HK-2 (cell line): ENCODE results near the gene KDM3A.
"Not testable (repeated sequence)": the region's sequence is repeated elsewhere in the genome, so short reads cannot be mapped to it uniquely, and the experiment has no call there.

Source experiments
- DNase-seq: peaks from one replicate; pipeline ENCODE4 v3.0.0-alpha.2; 2018; ENCODE audit not compliant: unreplicated experiment

The KDM3A gene

GRCh38 chr2:86476092-86476491 lies 34.9 kb downstream of the KDM3A start:
- no peak for DNase-seq

GRCh38 chr2:86476918-86477317 lies 35.7 kb downstream of the KDM3A start:
- DNase-seq, result no peak

DNA sequence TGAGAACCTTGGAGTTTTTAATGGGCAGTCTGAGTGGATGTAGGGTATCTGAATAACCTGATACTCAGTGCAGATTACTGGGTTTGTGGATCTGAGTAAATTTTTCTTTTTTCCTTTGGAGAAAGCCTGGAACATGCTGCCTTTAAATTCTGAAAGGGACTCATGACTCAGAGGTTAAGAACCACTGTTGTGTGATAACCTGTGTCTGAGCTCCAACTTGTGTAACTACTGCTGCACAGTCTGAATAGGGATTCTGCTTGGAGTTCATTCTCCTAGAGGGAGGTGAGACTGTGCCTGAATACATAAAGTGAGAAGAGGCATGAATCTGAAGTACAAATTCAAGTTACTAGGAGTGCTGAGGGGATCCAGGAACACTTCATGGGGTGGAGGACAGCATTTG lies 36.2 kb downstream of the KDM3A start:
- DNase-seq, result no peak

GRCh38 chr2:86480105-86480504 lies 38.9 kb downstream of the KDM3A start:
- no peak for DNase-seq

DNA sequence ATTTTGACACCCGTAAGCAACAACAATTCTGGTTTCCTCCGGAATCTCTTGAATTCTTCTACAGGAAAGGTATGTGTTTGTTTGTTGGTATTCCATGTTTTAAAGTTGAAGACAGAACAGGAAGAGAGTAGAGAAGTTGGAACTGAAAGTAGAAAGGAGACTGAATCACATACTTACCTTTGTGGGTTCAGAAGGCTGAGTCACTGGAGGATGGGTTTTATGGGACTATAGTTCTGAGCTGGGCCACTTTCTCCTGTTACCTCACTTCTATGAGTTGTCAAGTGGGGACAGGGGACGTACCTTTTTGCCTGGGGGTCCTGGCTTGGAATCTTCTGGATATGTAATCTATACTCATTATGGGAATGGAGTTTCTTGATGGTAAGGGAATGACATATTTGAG lies 40.9 kb downstream of the KDM3A start:
- DNase-seq, result no peak

DNA sequence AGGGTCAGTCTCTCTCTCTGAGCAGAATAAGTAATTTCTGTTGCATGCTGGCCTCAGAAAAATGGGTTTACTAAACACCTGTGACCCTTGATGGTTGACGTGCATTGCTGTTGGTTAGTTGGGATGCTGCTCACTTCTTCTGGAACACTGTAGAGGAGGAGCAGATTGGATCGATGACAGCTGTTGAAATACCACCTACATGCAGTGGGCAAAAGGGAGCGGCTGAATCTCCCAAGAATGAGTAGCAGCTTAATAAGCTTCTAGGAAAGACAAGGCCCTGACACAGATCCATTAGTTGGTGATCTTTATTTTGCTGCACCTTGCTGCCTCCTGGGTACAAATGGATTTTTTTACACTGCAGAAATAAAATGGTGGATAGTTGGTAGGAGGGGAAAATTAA lies 43.2 kb downstream of the KDM3A start:
- DNase-seq, result no peak

DNA sequence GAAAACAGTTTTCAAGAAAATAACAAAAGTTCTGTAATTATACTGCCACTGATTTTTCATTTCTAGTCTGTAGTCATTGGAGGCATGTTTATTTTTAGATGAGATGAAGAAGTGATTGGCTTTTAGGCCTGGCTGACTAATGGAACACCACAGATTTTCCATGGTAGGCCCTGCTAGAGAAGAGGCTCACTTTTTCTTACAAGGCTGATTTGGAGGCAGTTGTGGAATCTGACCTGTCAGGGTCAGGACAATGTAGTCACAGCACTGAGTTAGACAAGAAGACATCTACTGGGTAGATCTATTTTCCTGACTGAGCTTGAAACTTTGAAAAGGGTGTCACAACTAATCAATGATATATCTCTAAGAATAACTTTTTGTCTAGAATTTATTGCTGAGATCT lies 43.9 kb downstream of the KDM3A start:
- no peak for DNase-seq

DNA sequence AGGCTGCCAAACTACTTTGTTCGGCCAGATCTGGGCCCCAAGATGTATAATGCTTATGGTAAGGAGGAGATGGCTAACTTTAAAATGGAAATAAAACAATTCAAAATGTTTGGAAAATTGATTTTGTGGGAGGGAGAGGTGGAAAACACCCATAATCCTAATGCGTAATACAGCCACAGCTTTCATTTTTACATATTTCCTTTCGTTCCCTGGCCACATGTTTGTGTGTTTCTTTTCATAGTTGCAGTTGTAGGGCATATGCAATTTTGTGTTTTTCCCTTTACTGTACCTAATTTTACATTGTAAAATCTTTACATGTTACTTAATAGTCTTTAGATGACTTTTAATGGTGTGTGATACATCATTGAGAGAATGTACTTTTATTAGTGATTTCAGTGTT lies 44.6 kb downstream of the KDM3A start:
- no peak for DNase-seq

DNA sequence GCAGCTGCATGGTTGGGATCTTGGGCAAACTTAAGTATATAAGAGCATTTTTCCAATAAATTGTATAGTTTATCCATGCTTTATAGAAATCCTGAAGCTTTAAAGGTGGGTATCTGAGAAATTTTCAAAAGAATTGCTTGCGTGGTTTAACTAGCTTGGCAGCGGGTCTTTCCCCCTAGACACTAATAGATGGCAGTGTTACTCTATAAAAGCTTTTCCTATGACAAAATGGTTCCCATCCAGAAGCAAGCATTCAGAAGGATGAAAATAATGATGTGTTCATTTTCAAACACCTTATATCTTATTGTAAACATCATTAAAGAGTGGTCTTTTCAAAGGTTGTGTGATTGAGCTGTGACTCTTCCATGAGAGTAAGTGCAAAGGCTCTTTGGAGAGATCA lies 45.9 kb downstream of the KDM3A start:
- DNase-seq, result no peak

DNA sequence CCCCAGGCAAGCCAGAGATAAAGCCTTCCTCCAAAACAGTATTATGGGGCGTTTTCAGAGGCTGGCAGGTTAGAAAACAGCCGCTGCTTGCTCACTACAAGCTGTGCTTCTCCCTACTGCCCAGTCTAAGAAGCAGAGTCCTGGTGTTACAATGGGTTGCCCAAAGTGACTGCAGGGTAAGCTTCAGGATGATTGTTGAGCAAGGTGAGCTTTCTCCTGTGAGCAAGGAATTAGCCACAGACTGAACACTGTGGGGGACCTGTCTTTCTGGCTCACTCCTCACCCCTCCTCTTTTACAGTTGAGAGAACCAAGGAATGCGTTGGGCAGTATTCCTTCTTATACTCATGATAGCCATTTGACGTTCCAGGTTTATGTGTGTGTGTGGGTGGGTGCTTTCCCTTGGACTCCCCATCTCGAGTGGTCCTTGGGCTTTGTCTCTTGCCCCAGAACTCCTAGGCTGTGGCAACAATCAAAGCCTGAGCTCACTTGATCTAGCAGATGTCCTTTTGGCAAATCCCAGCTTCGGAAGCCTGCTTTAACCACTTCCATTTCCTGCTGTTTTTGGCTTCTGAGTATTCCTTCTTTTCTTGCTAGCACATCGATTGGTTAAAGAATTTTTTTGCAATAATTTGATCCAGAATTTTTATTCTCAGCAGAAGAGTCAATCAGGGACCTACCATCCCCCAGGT lies 47.5 kb downstream of the KDM3A start:
- no peak for DNase-seq

- DNase-seq, result no peak
Measured at GRCh38 chr2:86489542-86489941, 48.4 kb downstream of the KDM3A start.

- DNase-seq, result no peak
Measured at GRCh38 chr2:86490245-86490644, 49.1 kb downstream of the KDM3A start.

DNA sequence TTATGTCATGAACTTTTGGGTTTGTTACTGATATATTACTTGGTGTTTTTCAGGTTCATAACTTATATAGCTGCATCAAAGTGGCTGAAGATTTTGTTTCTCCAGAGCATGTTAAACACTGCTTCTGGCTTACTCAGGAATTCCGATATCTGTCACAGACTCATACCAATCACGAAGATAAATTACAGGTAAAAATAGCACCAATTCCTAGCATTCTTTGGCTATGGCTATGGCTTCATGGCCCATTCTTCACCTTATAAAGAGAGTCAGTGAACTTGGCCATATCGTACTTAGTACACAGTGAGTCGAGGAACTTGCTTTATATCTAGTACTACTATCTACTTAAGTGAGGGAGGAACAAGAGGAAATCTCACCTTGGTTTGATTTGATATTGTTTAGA lies 49.9 kb downstream of the KDM3A start:
- DNase-seq, result no peak

DNA sequence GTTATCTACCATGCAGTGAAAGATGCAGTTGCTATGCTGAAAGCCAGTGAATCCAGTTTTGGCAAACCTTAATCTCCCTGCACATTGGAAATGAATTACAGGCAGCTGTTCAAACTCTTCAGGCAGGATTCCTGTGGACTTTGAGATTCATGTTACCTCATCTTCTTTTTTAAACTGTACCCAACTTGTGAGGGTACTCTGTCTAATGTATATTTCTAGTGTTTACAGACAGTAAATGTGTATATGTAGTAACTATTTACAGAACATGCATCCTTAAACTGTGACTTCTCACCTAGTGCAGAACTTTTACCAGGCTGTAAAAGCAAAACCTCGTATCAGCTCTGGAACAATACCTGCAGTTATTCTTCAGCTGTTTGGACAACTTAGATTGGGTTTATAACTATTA lies 50.9 kb downstream of the KDM3A start:
- no peak for DNase-seq

- not testable (repeated sequence) for DNase-seq
Measured at GRCh38 chr2:86496391-86496790, 55.2 kb downstream of the KDM3A start.

- DNase-seq, result no peak
Measured at GRCh38 chr2:86498468-86499260, 57.5 kb downstream of the KDM3A start.

DNA sequence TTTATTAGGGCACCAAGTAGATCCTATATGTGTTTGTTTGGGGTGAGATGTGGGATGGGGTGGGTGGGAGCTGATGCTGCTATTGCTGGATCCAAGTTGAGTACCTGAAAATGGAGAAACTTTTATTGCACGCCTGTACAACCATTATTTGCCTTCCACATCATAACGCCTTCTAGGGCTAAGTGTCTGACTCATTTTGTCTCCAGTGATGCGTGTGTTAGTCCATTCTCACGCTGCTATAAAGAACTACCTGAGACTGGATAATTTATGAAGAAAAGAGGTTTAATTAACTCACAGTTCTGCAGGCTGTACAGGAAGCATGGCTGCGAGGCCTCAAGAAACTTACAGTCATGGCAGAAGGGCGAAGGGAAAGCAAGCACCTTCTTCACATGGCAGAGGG lies 58.2 kb downstream of the KDM3A start:
- DNase-seq, result no peak

GRCh38 chr2:86500325-86501083 lies 59.3 kb downstream of the KDM3A start:
- no peak for DNase-seq

DNA sequence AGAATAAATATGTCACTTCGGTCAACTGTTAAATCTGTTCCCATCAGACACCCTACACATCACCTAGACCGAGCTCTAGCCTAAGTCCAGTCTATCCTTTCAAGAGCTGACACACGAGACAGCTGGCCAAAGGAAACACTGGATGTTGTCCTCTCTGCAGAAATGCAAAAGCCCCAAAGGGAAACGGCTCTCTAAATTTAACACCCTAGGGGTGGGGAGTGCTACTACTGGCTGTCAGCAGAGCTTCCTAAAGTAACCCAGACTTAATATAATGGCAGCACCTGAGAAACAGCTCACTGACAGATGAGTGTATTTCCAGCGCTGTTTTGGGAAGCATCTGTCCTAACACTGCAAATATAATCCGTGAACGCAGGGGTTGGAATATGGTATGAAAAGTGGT lies 66.4 kb downstream of the KDM3A start:
- no peak for DNase-seq

DNA sequence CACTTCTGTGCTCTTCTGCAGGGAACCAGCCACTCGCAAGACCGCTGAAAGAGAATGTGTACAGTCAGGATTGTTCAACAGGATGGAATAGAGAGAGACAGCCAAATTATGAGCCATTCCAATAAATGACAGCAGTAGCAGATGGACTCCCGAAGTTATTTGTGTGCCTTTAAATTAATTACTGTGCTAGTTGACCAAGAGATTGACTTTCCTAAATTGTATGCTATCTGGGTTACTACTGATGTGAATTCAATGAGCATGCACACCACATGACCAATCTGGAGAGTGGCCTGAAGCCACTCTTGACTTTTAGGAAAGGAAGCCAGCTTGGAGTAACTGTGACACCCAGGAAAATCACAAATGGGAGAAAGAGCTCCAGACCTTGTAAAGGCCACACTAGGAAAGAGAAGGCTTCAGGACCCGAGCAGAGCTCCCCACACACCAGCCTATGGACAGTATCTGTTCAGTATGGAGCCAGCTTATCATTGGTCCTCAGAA lies 69.3 kb downstream of the KDM3A start:
- no peak for DNase-seq

- DNase-seq, result no peak
Measured at GRCh38 chr2:86512034-86512433, 70.9 kb downstream of the KDM3A start.

DNA sequence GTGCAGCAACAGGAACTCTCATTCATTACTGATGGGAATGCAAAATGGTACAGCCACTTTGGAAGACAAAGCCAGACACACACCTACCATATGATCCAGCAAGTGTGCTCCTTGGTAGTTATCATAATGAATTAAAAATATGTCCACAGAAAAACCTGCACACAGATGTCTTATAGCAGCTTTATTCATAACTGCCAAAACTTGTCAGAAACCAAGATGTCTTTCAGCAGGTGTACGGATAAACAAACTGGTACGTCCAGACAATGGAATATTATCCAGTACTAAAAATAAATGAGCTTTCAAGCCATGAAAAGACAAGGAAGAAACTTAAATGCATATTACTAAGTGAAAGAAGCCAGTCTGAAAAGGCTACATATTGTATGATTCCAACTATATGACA lies 71.7 kb downstream of the KDM3A start:
- no peak for DNase-seq
